ENCODE measurements around the gene LIG1.

Gene LIG1

DNA sequence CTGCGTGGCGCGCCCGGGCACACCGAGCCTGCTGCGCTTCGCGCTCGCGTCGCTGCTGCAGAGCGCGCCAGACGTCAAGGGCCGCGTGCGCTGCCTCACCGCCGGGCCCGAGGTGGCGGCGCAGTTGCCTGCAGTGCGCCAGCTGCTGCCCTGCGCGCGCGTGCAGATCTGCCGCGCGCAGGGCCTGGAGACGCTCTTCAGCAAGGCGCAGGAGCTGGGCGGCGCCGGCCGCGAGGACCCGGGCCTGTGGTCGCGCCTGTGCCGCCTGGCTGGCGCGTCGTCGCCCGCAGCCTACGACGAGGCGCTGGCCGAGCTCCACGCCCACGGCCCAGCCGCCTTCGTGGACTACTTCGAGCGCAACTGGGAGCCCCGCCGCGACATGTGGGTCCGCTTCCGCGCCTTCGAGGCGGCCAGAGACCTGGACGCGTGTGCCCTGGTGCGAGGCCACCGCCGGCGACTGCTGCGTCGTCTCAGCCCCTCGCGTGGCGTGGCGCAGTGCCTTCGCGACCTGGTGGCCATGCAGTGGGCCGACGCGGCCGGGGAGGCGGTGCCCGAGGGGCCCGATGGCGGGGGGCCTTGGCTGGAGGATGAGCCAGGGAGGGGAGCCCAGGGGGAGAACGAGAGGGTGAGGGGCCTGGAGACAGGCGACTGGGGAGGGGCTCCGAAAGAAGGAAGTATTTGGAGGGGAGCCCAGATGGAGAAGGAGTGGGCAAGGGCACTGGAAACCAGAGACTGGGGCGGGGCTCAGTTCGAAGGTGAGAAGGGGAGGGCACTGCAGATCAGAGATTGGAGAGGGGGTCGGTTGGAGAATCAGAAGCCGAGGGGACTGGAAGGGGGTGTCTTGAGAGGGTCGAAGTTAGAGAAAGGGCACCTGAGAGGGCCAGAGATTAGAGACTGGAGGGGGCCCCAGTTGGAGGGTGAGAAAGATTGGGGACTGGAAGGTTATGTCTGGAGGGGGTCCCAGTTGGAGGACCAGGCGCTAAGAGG lies 25.0 kb upstream of the LIG1 start:
- Histone ChIP-seq H3K4me1 (ENCODE audit: control insufficient read depth in 1 of 2, insufficient read depth in 2 of 2, low read length in 2 of 2) (no peaks in the 10 kb centered on the region), H3K4me3 (ENCODE audit: low read depth in 1 of 2, low read length in 2 of 2) (no peak overlapping the region), H3K9me3 (ENCODE audit: control insufficient read depth in 1 of 2, low read length in 2 of 2) (no peaks in the 10 kb centered on the region), H3K27ac (ENCODE audit: low read length) (no peak overlapping the region), H3K27me3 (ENCODE audit: low read depth, low read length) (no peaks in the 10 kb centered on the region), H3K36me3 (ENCODE audit: control insufficient read depth in 1 of 2, insufficient read depth in 2 of 2, low read length in 2 of 2) (no peaks in the 10 kb centered on the region)

DNA sequence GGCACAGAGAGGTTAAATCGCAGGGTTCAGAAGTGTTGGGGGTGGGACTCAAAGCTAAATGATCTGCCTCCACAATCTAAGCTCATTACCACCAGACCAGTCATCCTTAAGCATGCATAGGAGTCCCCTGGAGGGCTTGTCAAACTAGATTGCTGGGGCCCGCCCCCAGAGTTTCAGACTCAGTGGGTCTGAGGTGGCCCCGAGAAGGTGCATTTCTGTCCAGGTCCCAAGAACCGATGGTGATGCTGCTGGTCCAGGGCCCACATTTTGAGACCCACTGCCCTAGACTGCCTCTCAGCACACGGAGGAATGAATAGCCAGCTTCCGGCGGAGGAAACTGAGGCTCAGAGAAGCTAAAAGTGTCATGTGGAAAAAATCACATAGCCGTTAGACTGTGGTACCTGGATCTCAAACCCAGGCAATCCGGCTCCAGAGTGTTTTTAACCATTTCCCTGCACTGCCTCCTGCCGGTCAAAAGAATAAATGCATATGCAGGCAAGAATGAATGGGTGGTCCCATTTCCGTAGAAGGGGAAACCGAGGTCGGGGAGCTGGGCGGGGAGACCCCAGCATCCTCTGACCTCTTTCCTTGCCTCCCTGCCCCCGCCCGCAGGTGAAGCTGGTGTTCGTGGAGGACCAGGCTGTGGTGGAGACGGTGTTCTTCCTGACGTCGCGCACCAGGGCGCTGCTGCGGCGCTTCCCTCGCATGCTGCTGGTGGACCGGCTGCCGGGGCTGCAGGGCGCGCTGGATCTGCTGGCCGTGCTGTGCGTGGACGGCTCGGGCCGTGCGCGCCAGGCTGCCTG lies 24.1 kb upstream of the LIG1 start:
- Histone ChIP-seq H3K4me3 (ENCODE audit: low read depth in 1 of 2, low read length in 2 of 2) (no peak overlapping the region), H3K9me3 (ENCODE audit: control insufficient read depth in 1 of 2, low read length in 2 of 2) (no peaks in the 10 kb centered on the region), H3K36me3 (ENCODE audit: control insufficient read depth in 1 of 2, insufficient read depth in 2 of 2, low read length in 2 of 2) (no peaks in the 10 kb centered on the region), H3K4me1 (ENCODE audit: control insufficient read depth in 1 of 2, insufficient read depth in 2 of 2, low read length in 2 of 2) (no peaks in the 10 kb centered on the region), H3K27ac (ENCODE audit: low read length) (no peak overlapping the region), H3K27me3 (ENCODE audit: low read depth, low read length) (no peaks in the 10 kb centered on the region)

DNA sequence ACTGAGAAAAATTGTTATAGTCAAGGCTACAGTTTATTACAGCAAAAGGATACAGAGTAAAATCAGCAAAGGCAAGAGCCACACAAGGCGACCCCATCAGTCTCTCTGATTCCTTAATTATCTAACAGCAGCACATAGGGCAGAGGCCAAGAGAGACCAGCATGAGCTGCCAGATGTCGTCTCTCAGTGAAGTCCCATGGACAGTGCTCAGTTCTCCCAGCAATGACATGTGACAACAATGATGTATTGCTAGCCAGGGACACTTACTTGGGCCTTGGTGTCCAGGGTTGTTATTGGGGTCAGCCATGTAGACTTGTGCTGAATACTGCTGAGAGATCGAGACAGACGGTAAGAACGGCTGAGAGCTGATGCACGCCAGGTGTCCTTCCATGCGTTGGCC lies 22.6 kb upstream of the LIG1 start:
- Histone ChIP-seq H3K4me1 (ENCODE audit: control insufficient read depth in 1 of 2, insufficient read depth in 2 of 2, low read length in 2 of 2) (no peaks in the 10 kb centered on the region), H3K27ac (ENCODE audit: low read length) (no peak overlapping the region), H3K27me3 (ENCODE audit: low read depth, low read length) (no peaks in the 10 kb centered on the region), H3K9me3 (ENCODE audit: control insufficient read depth in 1 of 2, low read length in 2 of 2) (no peaks in the 10 kb centered on the region), H3K36me3 (ENCODE audit: control insufficient read depth in 1 of 2, insufficient read depth in 2 of 2, low read length in 2 of 2) (no peaks in the 10 kb centered on the region), H3K4me3 (ENCODE audit: low read depth in 1 of 2, low read length in 2 of 2) (no peak overlapping the region)

DNA sequence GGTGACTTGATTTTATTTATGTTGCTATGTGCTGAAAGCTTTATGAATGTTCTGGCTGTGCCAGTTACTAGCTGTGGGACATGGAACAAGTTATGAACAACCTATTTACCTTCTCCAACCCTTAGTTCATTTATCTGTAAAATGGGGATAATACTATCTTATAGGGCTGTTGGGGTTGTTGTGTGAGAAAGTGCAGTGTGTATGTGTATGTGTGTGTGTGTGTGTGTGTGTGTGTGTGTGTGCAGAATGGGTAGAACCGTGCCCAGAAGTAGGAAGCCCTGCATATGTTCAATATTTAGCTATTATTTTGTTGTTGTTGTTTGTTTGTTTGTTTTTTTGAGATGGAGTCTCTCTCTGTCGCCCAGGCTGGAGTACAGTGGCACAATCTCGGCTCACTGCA lies 20.7 kb upstream of the LIG1 start:
- no peak overlapping the region for H3K4me3 ChIP-seq (ENCODE audit: low read depth in 1 of 2, low read length in 2 of 2)
- H3K9me3 ChIP-seq (ENCODE audit: control insufficient read depth in 1 of 2, low read length in 2 of 2) = no peaks in the 10 kb centered on the region
- H3K27me3 ChIP-seq (ENCODE audit: low read depth, low read length) = no peaks in the 10 kb centered on the region
- no peaks in the 10 kb centered on the region for H3K36me3 ChIP-seq (ENCODE audit: control insufficient read depth in 1 of 2, insufficient read depth in 2 of 2, low read length in 2 of 2)
- H3K27ac ChIP-seq (ENCODE audit: low read length) = no peak overlapping the region
- H3K4me1 ChIP-seq (ENCODE audit: control insufficient read depth in 1 of 2, insufficient read depth in 2 of 2, low read length in 2 of 2) = no peaks in the 10 kb centered on the region

DNA sequence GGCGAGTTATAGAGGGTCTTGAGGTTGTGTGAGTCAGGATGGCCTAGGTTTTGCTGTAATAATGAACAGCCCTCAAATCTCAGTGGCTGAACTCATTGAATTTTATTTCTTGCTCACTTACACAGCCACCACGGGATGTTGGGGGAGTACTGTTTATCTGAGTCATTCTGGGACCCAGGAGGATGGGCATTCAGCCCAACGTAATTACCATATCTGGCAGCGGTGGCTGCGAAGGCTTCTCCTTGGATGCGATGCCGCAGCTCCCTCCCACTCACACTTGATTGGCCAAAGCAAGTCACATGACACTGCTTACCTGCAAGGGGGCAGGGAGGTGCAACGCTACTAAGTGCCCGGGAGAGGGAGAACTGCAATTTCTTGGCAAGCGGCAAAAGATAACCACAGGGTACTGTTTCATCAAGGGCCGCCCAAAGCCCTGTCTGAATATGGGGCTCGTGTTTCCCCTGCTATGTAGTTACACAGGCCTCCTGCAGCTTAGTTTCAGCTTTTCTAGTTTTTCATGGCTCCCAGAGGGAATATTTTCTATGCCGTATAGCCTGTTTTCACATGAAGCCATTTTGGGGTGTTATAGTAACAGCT lies 20.2 kb upstream of the LIG1 start:
- Histone ChIP-seq H3K4me1 (ENCODE audit: control insufficient read depth in 1 of 2, insufficient read depth in 2 of 2, low read length in 2 of 2) (no peaks in the 10 kb centered on the region), H3K9me3 (ENCODE audit: control insufficient read depth in 1 of 2, low read length in 2 of 2) (no peaks in the 10 kb centered on the region), H3K36me3 (ENCODE audit: control insufficient read depth in 1 of 2, insufficient read depth in 2 of 2, low read length in 2 of 2) (no peaks in the 10 kb centered on the region), H3K27me3 (ENCODE audit: low read depth, low read length) (no peaks in the 10 kb centered on the region), H3K4me3 (ENCODE audit: low read depth in 1 of 2, low read length in 2 of 2) (no peak overlapping the region), H3K27ac (ENCODE audit: low read length) (no peak overlapping the region)

DNA sequence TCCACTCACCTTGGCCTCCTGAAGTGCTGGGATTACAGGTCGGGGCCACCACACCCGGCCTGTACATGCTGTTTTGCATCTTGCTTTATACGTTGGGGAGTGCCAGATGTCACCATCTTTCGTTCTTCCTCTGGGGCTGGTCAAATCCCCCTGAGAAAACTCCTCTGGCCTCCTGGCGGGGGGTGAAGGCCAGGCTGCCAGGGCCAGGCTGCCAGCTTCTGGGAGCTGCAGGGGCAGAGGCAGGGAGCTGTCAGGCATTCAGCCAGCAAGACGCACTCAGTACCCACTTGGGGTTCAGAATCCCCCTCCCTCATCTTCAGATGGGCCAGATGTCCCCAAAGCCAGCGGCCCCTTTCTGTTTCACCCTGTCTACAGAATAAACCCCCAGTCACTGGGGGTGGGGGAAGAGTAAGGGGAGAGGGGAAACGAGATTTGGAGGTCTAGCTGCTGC lies 16.4 kb upstream of the LIG1 start:
- H3K4me1 ChIP-seq (ENCODE audit: control insufficient read depth in 1 of 2, insufficient read depth in 2 of 2, low read length in 2 of 2) = no peaks in the 10 kb centered on the region
- peaks cover 0 to 12% of the 10 kb centered on the region in 2 donors for H3K36me3 ChIP-seq (ENCODE audit: control insufficient read depth in 1 of 2, insufficient read depth in 2 of 2, low read length in 2 of 2)
- H3K27me3 ChIP-seq (ENCODE audit: low read depth, low read length) = no peaks in the 10 kb centered on the region
- peaks cover 2% of the 10 kb centered on the region in 2 donors for H3K9me3 ChIP-seq (ENCODE audit: control insufficient read depth in 1 of 2, low read length in 2 of 2)
- H3K4me3 ChIP-seq (ENCODE audit: low read depth in 1 of 2, low read length in 2 of 2) = no peak overlapping the region
- no peak overlapping the region for H3K27ac ChIP-seq (ENCODE audit: low read length)

DNA sequence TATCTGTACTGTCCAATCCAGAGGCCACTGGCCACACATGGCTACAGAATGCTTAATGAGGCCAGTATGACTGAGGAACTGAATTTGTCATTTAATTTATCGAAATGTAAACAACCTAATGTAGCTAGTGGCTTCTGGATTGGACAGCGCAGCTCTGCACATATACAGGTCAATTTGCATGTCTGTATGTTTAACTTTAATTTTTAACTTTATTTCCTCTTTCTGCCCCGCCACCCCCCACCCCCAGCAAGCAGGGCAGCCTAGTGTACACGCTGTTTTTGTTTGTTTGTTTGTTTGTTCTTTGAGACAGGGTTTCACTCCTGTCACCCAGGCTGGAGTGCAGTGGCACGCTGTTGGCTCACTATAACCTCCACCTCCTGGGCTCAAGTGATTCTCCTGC lies 15.9 kb upstream of the LIG1 start:
- Histone ChIP-seq H3K9me3 (ENCODE audit: control insufficient read depth in 1 of 2, low read length in 2 of 2) (peaks cover 7 to 8% of the 10 kb centered on the region in 2 donors), H3K27ac (ENCODE audit: low read length) (no peak overlapping the region), H3K4me3 (ENCODE audit: low read depth in 1 of 2, low read length in 2 of 2) (no peak overlapping the region), H3K27me3 (ENCODE audit: low read depth, low read length) (no peaks in the 10 kb centered on the region), H3K4me1 (ENCODE audit: control insufficient read depth in 1 of 2, insufficient read depth in 2 of 2, low read length in 2 of 2) (no peaks in the 10 kb centered on the region), H3K36me3 (ENCODE audit: control insufficient read depth in 1 of 2, insufficient read depth in 2 of 2, low read length in 2 of 2) (peaks cover 0 to 16% of the 10 kb centered on the region in 2 donors)

DNA sequence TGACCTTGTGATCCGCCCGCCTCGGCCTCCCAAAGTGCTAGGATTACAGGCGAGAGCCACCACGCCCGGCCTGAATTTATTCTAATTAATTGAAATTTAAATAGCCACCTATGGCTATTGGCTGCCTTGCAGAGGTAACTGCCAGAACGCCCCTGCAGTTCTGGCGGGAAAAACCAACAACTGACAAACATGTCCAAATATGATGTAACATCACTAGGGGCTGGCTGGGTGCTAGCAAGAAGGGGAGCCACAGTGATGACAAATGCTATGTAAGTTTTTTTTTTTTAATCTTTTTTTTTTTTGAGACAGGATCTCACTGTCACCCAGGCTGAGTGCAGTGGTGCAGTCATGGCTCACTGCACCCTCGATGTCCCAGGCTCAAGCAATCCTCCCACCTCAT lies 13.2 kb upstream of the LIG1 start:
- Histone ChIP-seq H3K27ac (ENCODE audit: low read length) (no peak overlapping the region), H3K27me3 (ENCODE audit: low read depth, low read length) (no peaks in the 10 kb centered on the region), H3K9me3 (ENCODE audit: control insufficient read depth in 1 of 2, low read length in 2 of 2) (peaks cover 8 to 9% of the 10 kb centered on the region in 2 donors), H3K4me1 (ENCODE audit: control insufficient read depth in 1 of 2, insufficient read depth in 2 of 2, low read length in 2 of 2) (no peaks in the 10 kb centered on the region), H3K36me3 (ENCODE audit: control insufficient read depth in 1 of 2, insufficient read depth in 2 of 2, low read length in 2 of 2) (peaks cover 4 to 26% of the 10 kb centered on the region in 2 donors), H3K4me3 (ENCODE audit: low read depth in 1 of 2, low read length in 2 of 2) (no peak overlapping the region)

DNA sequence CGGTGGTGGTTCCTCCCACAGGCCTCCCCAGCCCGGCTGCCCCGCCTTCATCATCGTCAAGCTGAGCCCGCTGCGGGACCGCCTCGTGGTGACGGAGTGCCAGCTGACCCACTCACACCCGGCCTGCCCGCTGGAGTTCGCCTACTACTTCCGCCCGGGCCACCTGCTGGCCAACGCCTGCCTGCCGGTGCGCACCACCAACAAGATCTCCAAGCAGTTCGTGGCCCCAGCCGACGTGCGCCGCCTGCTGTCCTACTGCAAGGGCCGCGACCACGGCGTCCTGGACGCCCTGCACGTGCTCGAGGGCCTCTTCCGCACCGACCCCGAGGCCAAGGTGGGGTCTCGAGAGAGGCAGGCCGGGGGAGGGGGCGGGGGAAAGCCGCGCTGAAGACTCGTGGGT lies 12.3 kb upstream of the LIG1 start:
- H3K27me3 ChIP-seq (ENCODE audit: low read depth, low read length) = no peaks in the 10 kb centered on the region
- H3K4me1 ChIP-seq (ENCODE audit: control insufficient read depth in 1 of 2, insufficient read depth in 2 of 2, low read length in 2 of 2) = no peaks in the 10 kb centered on the region
- H3K36me3 ChIP-seq (ENCODE audit: control insufficient read depth in 1 of 2, insufficient read depth in 2 of 2, low read length in 2 of 2) = peaks cover 4 to 26% of the 10 kb centered on the region in 2 donors
- no peak overlapping the region for H3K4me3 ChIP-seq (ENCODE audit: low read depth in 1 of 2, low read length in 2 of 2)
- H3K27ac ChIP-seq (ENCODE audit: low read length) = no peak overlapping the region
- peaks cover 8 to 9% of the 10 kb centered on the region in 2 donors for H3K9me3 ChIP-seq (ENCODE audit: control insufficient read depth in 1 of 2, low read length in 2 of 2)

DNA sequence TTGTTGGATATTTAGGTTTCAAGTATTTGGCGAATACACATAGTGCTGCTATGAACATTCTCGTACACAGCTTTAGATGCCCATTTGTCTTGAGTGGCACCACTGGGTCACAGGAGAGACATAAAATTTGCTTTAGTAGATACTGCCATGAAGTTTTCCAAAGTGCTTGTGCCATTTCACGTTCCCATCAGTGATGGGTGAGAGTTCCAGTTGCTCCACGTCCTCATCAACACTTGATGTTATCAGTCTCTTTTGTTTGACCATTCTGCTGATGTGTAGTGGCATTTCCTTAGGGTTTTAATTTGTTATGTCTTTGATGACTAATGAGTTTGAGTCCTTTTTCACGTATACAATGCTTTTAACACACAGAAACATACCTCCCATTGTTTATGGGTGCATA lies 11.4 kb upstream of the LIG1 start:
- no peak overlapping the region for H3K27ac ChIP-seq (ENCODE audit: low read length)
- peaks cover 4 to 26% of the 10 kb centered on the region in 2 donors for H3K36me3 ChIP-seq (ENCODE audit: control insufficient read depth in 1 of 2, insufficient read depth in 2 of 2, low read length in 2 of 2)
- peaks cover 8 to 9% of the 10 kb centered on the region in 2 donors for H3K9me3 ChIP-seq (ENCODE audit: control insufficient read depth in 1 of 2, low read length in 2 of 2)
- no peak overlapping the region for H3K4me3 ChIP-seq (ENCODE audit: low read depth in 1 of 2, low read length in 2 of 2)
- H3K27me3 ChIP-seq (ENCODE audit: low read depth, low read length) = no peaks in the 10 kb centered on the region
- no peaks in the 10 kb centered on the region for H3K4me1 ChIP-seq (ENCODE audit: control insufficient read depth in 1 of 2, insufficient read depth in 2 of 2, low read length in 2 of 2)

DNA sequence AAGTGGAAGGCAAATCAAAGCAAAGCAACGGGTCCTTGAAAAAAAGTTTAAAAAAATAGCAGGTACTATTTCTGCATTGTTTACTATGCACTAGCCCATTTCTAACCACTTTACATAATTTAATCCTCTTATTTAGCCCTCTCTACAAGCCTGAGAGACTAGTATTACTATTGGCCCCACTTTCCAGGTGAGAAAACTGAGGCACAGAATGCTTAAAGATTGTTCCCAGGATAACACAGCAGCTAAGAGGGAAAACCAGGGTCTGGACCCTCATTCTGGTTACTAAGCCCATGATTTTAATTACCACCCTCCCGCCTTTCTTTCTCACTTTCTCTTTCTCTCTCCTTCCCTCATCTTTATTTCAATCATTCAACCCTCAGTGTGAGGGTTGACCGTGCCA lies 6.1 kb upstream of the LIG1 start:
- no peak overlapping the region for H3K27ac ChIP-seq (ENCODE audit: low read length)
- peaks cover 3% of the 10 kb centered on the region in 2 donors for H3K9me3 ChIP-seq (ENCODE audit: control insufficient read depth in 1 of 2, low read length in 2 of 2)
- H3K36me3 ChIP-seq (ENCODE audit: control insufficient read depth in 1 of 2, insufficient read depth in 2 of 2, low read length in 2 of 2) = peaks cover 9 to 32% of the 10 kb centered on the region in 2 donors
- H3K27me3 ChIP-seq (ENCODE audit: low read depth, low read length) = no peaks in the 10 kb centered on the region
- peaks cover 2 to 8% of the 10 kb centered on the region in 2 donors for H3K4me1 ChIP-seq (ENCODE audit: control insufficient read depth in 1 of 2, insufficient read depth in 2 of 2, low read length in 2 of 2)
- no peak overlapping the region for H3K4me3 ChIP-seq (ENCODE audit: low read depth in 1 of 2, low read length in 2 of 2)

Measured in muscle layer of duodenum (tissue), 2 donors.